CD4-positive, alpha-beta T cell treated with Interleukin-12 subunit alpha and Interleukin-12 subunit beta, for 1 hour (primary cell): ENCODE data around the gene MRPS25.
A peak's percentile ranks its signal among the peaks of the same experiment; 100 is the strongest.

Source experiments
- DNase-seq: peaks from one replicate; pipeline ENCODE4 v3.0.0-alpha.2; 2020

The MRPS25 gene

GRCh38 chr3:15064835-15065549 lies at the start of gene MRPS25:
Gene MRPS25, minus strand, starts transcription at chr3:15065315. Its CDS starts 121 bp downstream, at chr3:15065194.
- DNase-seq: peak; percentile 90

GRCh38 chr3:15113884-15114283 lies 48.8 kb upstream of the MRPS25 start:
- DNase-seq: no peak

- no peak for DNase-seq
Measured at GRCh38 chr3:15113471-15113870, 48.4 kb upstream of the MRPS25 start.

GRCh38 chr3:15112011-15112410 lies 46.9 kb upstream of the MRPS25 start:
- no peak for DNase-seq

GRCh38 chr3:15110206-15110605 lies 45.1 kb upstream of the MRPS25 start:
- no peak for DNase-seq

GRCh38 chr3:15108869-15109268 lies 43.8 kb upstream of the MRPS25 start:
- DNase-seq: no peak

GRCh38 chr3:15108082-15108545 lies 43.0 kb upstream of the MRPS25 start:
- DNase-seq: peak; percentile 77

- DNase-seq: no peak
Measured at GRCh38 chr3:15107075-15107947, 42.2 kb upstream of the MRPS25 start.

GRCh38 chr3:15102836-15103235 lies 37.7 kb upstream of the MRPS25 start:
- no peak for DNase-seq

- no peak for DNase-seq
Measured at GRCh38 chr3:15102256-15102655, 37.1 kb upstream of the MRPS25 start.

GRCh38 chr3:15099364-15100098 lies 34.4 kb upstream of the MRPS25 start:
- no peak for DNase-seq

- DNase-seq: peak; percentile 96
Measured at GRCh38 chr3:15098503-15099363, 33.6 kb upstream of the MRPS25 start, which contains the start of gene RBSN. Gene RBSN, minus strand, starts transcription at chr3:15099148. Its CDS starts 3,028 bp downstream, at chr3:15096120.

- DNase-seq: peak; percentile 47
Measured at GRCh38 chr3:15097891-15098290, 32.8 kb upstream of the MRPS25 start.

- DNase-seq: no peak
Measured at GRCh38 chr3:15096046-15096445, 30.9 kb upstream of the MRPS25 start.

- no peak for DNase-seq
Measured at GRCh38 chr3:15094187-15094875, 29.2 kb upstream of the MRPS25 start.

GRCh38 chr3:15092686-15093085 lies 27.6 kb upstream of the MRPS25 start:
- no peak for DNase-seq

- DNase-seq: no peak
Measured at GRCh38 chr3:15091575-15091974, 26.5 kb upstream of the MRPS25 start.

GRCh38 chr3:15089201-15089600 lies 24.1 kb upstream of the MRPS25 start:
- no peak for DNase-seq

GRCh38 chr3:15086699-15087098 lies 21.6 kb upstream of the MRPS25 start:
- no peak for DNase-seq

GRCh38 chr3:15086263-15086662 lies 21.1 kb upstream of the MRPS25 start:
- no peak for DNase-seq

GRCh38 chr3:15083252-15083651 lies 18.1 kb upstream of the MRPS25 start:
- DNase-seq: no peak
